Upper lobe of left lung (tissue), 6 donors: ENCODE results near the gene ARHGEF19. TPM values are rescaled to one million over a fixed set of nuclear protein-coding genes. Genes with fewer than 3 reads are reported as not detected.

Source experiments
- ATAC-seq, 2 donors: fragments of 200-7000 bp; cut with Tn5 transposase; one replicate each; pipeline ENCODE4 v1.9.1; 2022; ENCODE audit warnings: mild to moderate bottlenecking in 2 of 2, moderate library complexity in 2 of 2; ENCODE audit not compliant: low FRiP score in 2 of 2
- DNase-seq, 2 donors: peaks; one replicate each; pipeline ENCODE4 v3.0.0-alpha.2; 2019 to 2020
- H3K27ac ChIP-seq, 4 donors: fragments of 200-600 bp; sonication (generic); one replicate each; pipeline ENCODE4 v1.5.1; 2016 to 2019
- H3K27me3 ChIP-seq, 4 donors: fragments of 200-600 bp; sonication (generic); one replicate each; pipeline ENCODE4 v1.5.1; 2017 to 2019
- H3K36me3 ChIP-seq, 4 donors: fragments of 200-600 bp; sonication (generic); one replicate each; pipeline ENCODE4 v1.5.1; 2016 to 2019
- H3K4me1 ChIP-seq, 4 donors: fragments of 200-600 bp; sonication (generic); one replicate each; pipeline ENCODE4 v1.5.1; 2018 to 2019
- H3K4me3 ChIP-seq, 4 donors: fragments of 200-600 bp; sonication (generic); one replicate each; pipeline ENCODE4 v1.5.1; 2017 to 2019; ENCODE audit warnings: mild to moderate bottlenecking in 2 of 4, moderate library complexity in 1 of 4
- H3K9me3 ChIP-seq, 4 donors: fragments of 200-600 bp; sonication (generic); one replicate each; pipeline ENCODE4 v1.5.1; 2018 to 2019
- EP300 ChIP-seq, 4 donors: sonication (generic); formaldehyde crosslinking; IDR thresholded peaks; one replicate each; pipeline ENCODE4 v1.5.1; 2017; ENCODE audit warnings: antibody characterized with exemption in 4 of 4, control low read depth in 2 of 4
- POLR2A ChIP-seq, 4 donors: fragments of 450-650 bp; IDR thresholded peaks; one replicate each; pipeline ENCODE4 v1.5.1; 2016 to 2017; ENCODE audit warnings: antibody characterized with exemption in 4 of 4, mild to moderate bottlenecking in 2 of 4
- POLR2AphosphoS5 ChIP-seq, 2 donors: sonication (generic); formaldehyde crosslinking; IDR thresholded peaks; one replicate each; pipeline ENCODE4 v1.5.1; 2017; ENCODE audit warnings: antibody characterized with exemption in 2 of 2
- WGBS, 2 donors: methylation state at CpG; one replicate each; pipeline ENCODE4 v1.1.5; 2017 to 2018; 5-methylcytosine and 5-hydroxymethylcytosine counted together
- total RNA-seq, 6 donors: library from RNA; depleted of rRNA in 4 of 6; stranded (reverse); fragments of >200 nt in 4 of 6; gene quantifications; one replicate each; pipeline versions ENCODE4 v1.1.0 to v1.2.1, GENCODE V29; 2016 to 2021
- TF ChIP-seq, protein P1 (sequence below), 6 experiments: fragments of 450-650 bp in 4 of 6; fragments of 200-600 bp in 2 of 6; sonication (generic) in 2 of 6; IDR thresholded peaks; one replicate each; pipeline ENCODE4 v1.5.1; 2016 to 2019; ENCODE audit warnings: antibody characterized with exemption in 6 of 6
- donor health status: DM: no; HTN: no; CAD: no; lungs with moderate emphysema.
- donor health status: DM: no; HTN: yes; CAD: no; lungs with severe emphysema.

The ARHGEF19 gene
- total RNA-seq, 6 donors from 2014 or later: 3.5 to 70.2 (median 12.6) TPM

- DNase-seq (peak; percentile 75 to 93), ATAC-seq (peak; percentile 66 to 88)
- no peak for TF ChIP-seq POLR2AphosphoS5 (IDR thresholded peaks at IDR 0.05)
- TF ChIP-seq, protein P1, sequence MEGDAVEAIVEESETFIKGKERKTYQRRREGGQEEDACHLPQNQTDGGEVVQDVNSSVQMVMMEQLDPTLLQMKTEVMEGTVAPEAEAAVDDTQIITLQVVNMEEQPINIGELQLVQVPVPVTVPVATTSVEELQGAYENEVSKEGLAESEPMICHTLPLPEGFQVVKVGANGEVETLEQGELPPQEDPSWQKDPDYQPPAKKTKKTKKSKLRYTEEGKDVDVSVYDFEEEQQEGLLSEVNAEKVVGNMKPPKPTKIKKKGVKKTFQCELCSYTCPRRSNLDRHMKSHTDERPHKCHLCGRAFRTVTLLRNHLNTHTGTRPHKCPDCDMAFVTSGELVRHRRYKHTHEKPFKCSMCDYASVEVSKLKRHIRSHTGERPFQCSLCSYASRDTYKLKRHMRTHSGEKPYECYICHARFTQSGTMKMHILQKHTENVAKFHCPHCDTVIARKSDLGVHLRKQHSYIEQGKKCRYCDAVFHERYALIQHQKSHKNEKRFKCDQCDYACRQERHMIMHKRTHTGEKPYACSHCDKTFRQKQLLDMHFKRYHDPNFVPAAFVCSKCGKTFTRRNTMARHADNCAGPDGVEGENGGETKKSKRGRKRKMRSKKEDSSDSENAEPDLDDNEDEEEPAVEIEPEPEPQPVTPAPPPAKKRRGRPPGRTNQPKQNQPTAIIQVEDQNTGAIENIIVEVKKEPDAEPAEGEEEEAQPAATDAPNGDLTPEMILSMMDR (IDR thresholded peaks at IDR 0.05): peak; percentile 89 to 96 (median 94)
- TF ChIP-seq POLR2A (IDR thresholded peaks at IDR 0.05): no peak
- TF ChIP-seq EP300 (IDR thresholded peaks at IDR 0.05): no peak
- Histone ChIP-seq H3K4me3 (no peak overlapping the region), H3K36me3 (no peaks in the 10 kb centered on the region), H3K9me3 (no peaks in the 10 kb centered on the region), H3K27me3 (no peaks in the 10 kb centered on the region), H3K4me1 (peaks cover 8 to 18% (median 12%) of the 10 kb centered on the region in 4 donors), H3K27ac (no peak overlapping the region)
- 22 to 30% methylated on average over 10 to 15 of the region's 15 CpGs for WGBS, 2 donors
Measured at GRCh38 chr1:16187748-16188401, 24.6 kb downstream of the ARHGEF19 start.

- ATAC-seq: no peak
- Histone ChIP-seq H3K4me1 (peaks cover 17 to 29% (median 23%) of the 10 kb centered on the region in 4 donors), H3K36me3 (no peaks in the 10 kb centered on the region), H3K4me3 (no peak overlapping the region), H3K27ac (no peak overlapping the region), H3K27me3 (no peaks in the 10 kb centered on the region), H3K9me3 (no peaks in the 10 kb centered on the region)
- WGBS, 2 donors: 80 to 84% methylated on average over 9 of the region's 9 CpGs
- DNase-seq: no peak
- no peak for TF ChIP-seq EP300 (IDR thresholded peaks at IDR 0.05)
- no peak for TF ChIP-seq POLR2AphosphoS5 (IDR thresholded peaks at IDR 0.05)
- TF ChIP-seq POLR2A (IDR thresholded peaks at IDR 0.05): no peak
- TF ChIP-seq, protein P1 (IDR thresholded peaks at IDR 0.05): no peak
Measured at GRCh38 chr1:16186655-16187235, 25.7 kb downstream of the ARHGEF19 start.

DNA sequence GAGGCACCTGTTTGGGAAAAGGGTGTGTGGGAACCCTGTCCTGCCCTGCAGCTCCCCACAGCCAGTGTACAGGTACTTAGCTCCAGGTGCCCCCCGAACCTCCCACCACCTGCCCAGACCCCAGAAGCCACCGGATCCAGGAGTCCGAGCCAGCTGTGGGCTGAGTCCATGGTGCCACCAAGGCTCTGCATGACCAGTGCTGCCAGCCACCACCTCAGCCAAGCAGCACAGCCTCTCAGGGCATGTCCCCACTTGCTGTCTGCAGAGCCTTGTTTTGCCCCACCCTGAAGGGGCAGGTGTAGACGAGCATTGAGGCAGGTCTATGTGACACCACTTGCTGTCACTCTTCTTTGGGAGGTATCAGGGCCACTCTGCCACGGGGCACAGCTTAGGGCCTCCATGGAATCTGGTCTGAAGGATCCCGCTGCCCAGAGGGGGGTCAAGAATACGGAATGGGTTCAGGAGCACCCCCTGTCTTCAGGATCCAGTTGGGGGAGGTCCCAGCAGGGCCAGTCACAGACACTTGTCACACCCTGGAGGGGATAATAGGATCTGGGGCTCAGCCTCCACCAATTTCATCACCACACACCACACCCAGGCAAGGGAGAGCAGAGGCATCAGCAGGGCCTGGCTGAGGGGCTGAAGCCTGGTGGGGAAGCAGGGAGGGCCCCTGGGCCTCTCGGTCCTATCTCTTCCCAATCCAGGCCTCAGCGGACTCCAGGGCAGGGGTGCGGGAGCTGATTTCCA, 27.7 kb downstream of the ARHGEF19 start:
- DNase-seq (no peak), ATAC-seq (no peak)
- no peaks in the 10 kb centered on the region for H3K27me3 ChIP-seq
- whole genome bisulfite sequencing, 2 donors: 89 to 90% methylated on average over 9 to 10 of the region's 10 CpGs
- no peak overlapping the region for H3K4me3 ChIP-seq
- H3K36me3 ChIP-seq: no peaks in the 10 kb centered on the region
- H3K27ac ChIP-seq: peak overlapping the region in 1 of 4 donors; percentile 11
- H3K9me3 ChIP-seq: no peaks in the 10 kb centered on the region
- TF ChIP-seq POLR2A (IDR thresholded peaks at IDR 0.05) (no peak), POLR2AphosphoS5 (IDR thresholded peaks at IDR 0.05) (no peak), EP300 (IDR thresholded peaks at IDR 0.05) (no peak)
- TF ChIP-seq, protein P1 (IDR thresholded peaks at IDR 0.05): no peak
- H3K4me1 ChIP-seq: peaks cover 31 to 42% (median 32%) of the 10 kb centered on the region in 4 donors

GRCh38 chr1:16183765-16184556, 28.5 kb downstream of the ARHGEF19 start:
- Histone ChIP-seq H3K27ac (peak overlapping the region in 3 of 4 donors; percentile 87 to 93 (median 91)), H3K27me3 (no peaks in the 10 kb centered on the region), H3K36me3 (no peaks in the 10 kb centered on the region), H3K9me3 (no peaks in the 10 kb centered on the region), H3K4me3 (no peak overlapping the region), H3K4me1 (peaks cover 31 to 46% (median 34%) of the 10 kb centered on the region in 4 donors)
- TF ChIP-seq POLR2A (IDR thresholded peaks at IDR 0.05) (no peak), POLR2AphosphoS5 (IDR thresholded peaks at IDR 0.05) (no peak), EP300 (IDR thresholded peaks at IDR 0.05) (no peak)
- TF ChIP-seq, protein P1 (IDR thresholded peaks at IDR 0.05): no peak
- ATAC-seq (peak in 1 of 2 donors; percentile 0), DNase-seq (peak in 1 of 2 donors; percentile 77)
- WGBS, 2 donors: 82 to 86% methylated on average over 16 to 19 of the region's 19 CpGs
